Measurements from ENCODE around the gene OTOG.

DNA sequence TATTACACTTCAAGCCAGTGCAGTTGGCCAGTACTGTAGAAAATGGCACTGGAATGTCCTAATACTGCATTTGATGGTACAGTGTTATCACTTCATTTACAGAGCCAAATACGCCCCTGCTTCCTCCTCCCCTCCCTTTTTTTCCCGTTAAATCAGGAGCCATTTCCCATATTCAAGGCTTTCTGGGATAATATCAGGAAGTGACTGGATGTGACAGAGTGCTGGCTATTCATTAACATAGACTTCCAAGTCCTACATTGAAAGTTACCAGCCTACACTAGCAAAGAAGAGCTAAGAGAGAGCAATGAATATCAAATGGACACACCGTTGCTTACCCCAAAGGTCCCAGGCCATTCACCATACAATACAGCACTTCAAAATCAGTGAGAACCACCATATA is 38.3 kb upstream of the OTOG start:
- TF ChIP-seq, protein P1, sequence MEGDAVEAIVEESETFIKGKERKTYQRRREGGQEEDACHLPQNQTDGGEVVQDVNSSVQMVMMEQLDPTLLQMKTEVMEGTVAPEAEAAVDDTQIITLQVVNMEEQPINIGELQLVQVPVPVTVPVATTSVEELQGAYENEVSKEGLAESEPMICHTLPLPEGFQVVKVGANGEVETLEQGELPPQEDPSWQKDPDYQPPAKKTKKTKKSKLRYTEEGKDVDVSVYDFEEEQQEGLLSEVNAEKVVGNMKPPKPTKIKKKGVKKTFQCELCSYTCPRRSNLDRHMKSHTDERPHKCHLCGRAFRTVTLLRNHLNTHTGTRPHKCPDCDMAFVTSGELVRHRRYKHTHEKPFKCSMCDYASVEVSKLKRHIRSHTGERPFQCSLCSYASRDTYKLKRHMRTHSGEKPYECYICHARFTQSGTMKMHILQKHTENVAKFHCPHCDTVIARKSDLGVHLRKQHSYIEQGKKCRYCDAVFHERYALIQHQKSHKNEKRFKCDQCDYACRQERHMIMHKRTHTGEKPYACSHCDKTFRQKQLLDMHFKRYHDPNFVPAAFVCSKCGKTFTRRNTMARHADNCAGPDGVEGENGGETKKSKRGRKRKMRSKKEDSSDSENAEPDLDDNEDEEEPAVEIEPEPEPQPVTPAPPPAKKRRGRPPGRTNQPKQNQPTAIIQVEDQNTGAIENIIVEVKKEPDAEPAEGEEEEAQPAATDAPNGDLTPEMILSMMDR (IDR thresholded peaks at IDR 0.05; ENCODE audit: low read depth, low read length), result no peak
- no peak for TF ChIP-seq POLR2A (IDR thresholded peaks at IDR 0.05; ENCODE audit: extremely low read depth, insufficient read length)
- TF ChIP-seq, protein P2, sequence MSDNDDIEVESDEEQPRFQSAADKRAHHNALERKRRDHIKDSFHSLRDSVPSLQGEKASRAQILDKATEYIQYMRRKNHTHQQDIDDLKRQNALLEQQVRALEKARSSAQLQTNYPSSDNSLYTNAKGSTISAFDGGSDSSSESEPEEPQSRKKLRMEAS (IDR thresholded peaks at IDR 0.05; ENCODE audit: low read depth, low read length), result no peak

All from NB4 (cell line).